GM23338 (cell line): ENCODE data around the gene ECT2. TPM values are rescaled to one million over a fixed set of nuclear protein-coding genes. Genes with fewer than 3 reads are reported as not detected.

Experiments
- ATAC-seq: fragments of 200-7000 bp; cut with Tn5 transposase; 3 replicates; pipeline ENCODE4 v1.9.1; 2020
- DNase-seq: peaks from one replicate; pipeline ENCODE4 v3.0.0-alpha.2; 2015; ENCODE audit warnings: low spot score
- H2AFZ ChIP-seq: fragments of 200-600 bp; sonication (generic); 2 replicates; pipeline ENCODE4 v1.8.0; 2016; ENCODE audit warnings: antibody characterized with exemption, mild to moderate bottlenecking, moderate library complexity
- H3F3A ChIP-seq: fragments of 200-600 bp; sonication (generic); replicated peaks from 2 replicates; pipeline ENCODE4 v1.8.0; 2017; ENCODE audit warnings: antibody characterized with exemption, mixed run types, low read depth
- H3K27ac ChIP-seq: fragments of 200-600 bp; sonication (generic); 2 replicates; pipeline ENCODE4 v1.6.1; 2016; ENCODE audit warnings: low read depth
- H3K27me3 ChIP-seq: fragments of 200-600 bp; sonication (generic); 2 replicates; pipeline ENCODE4 v1.8.0; 2016; ENCODE audit warnings: mild to moderate bottlenecking, mixed run types, moderate library complexity; ENCODE audit not compliant: insufficient read depth
- H3K36me3 ChIP-seq: fragments of 200-600 bp; sonication (generic); 2 replicates; pipeline ENCODE4 v1.8.0; 2016; ENCODE audit warnings: mild to moderate bottlenecking; ENCODE audit not compliant: insufficient read depth
- H3K4me1 ChIP-seq: fragments of 200-600 bp; sonication (generic); 2 replicates; pipeline ENCODE4 v1.8.0; 2016; ENCODE audit warnings: mild to moderate bottlenecking, moderate library complexity; ENCODE audit not compliant: insufficient read depth
- H3K4me2 ChIP-seq: fragments of 200-600 bp; sonication (generic); 2 replicates; pipeline ENCODE4 v1.7.1; 2017; ENCODE audit warnings: mixed run types
- H3K4me3 ChIP-seq: fragments of 200-600 bp; sonication (generic); 2 replicates; pipeline ENCODE4 v1.6.1; 2016; ENCODE audit warnings: mixed run types
- H3K79me2 ChIP-seq: fragments of 200-600 bp; sonication (generic); replicated peaks from 2 replicates; pipeline ENCODE4 v1.8.0; 2017; ENCODE audit warnings: mild to moderate bottlenecking; ENCODE audit not compliant: insufficient read depth
- H3K9me2 ChIP-seq: fragments of 200-600 bp; sonication (generic); 2 replicates; pipeline ENCODE4 v1.8.0; 2017; ENCODE audit not compliant: insufficient read depth
- H4K20me1 ChIP-seq: fragments of 200-600 bp; sonication (generic); replicated peaks from 2 replicates; pipeline ENCODE4 v1.8.0; 2017; ENCODE audit warnings: mild to moderate bottlenecking; ENCODE audit not compliant: insufficient read depth
- H3K27ac Mint-ChIP-seq: 2 replicates; pipeline ENCODE4 v1.8.0; 2020; ENCODE audit warnings: inconsistent platforms, mild to moderate bottlenecking, moderate library complexity, mixed read lengths
- H3K27me3 Mint-ChIP-seq: 3 replicates; pipeline ENCODE4 v1.8.0; 2022; ENCODE audit warnings: low read depth, mild to moderate bottlenecking, moderate library complexity, mixed read lengths, inconsistent platforms; ENCODE audit not compliant: insufficient read depth, poor library complexity
- H3K36me3 Mint-ChIP-seq: 3 replicates; pipeline ENCODE4 v1.8.0; 2021; ENCODE audit warnings: low read depth, mild to moderate bottlenecking, inconsistent platforms, moderate library complexity, mixed read lengths
- H3K4me1 Mint-ChIP-seq: 3 replicates; pipeline ENCODE4 v1.8.0; 2020; ENCODE audit warnings: mild to moderate bottlenecking, inconsistent platforms, mixed read lengths
- H3K4me3 Mint-ChIP-seq: 3 replicates; pipeline ENCODE4 v1.8.0; 2021; ENCODE audit warnings: moderate library complexity, mild to moderate bottlenecking, inconsistent platforms, mixed read lengths
- H3K9me3 Mint-ChIP-seq: 3 replicates; pipeline ENCODE4 v1.8.0; 2020; ENCODE audit warnings: moderate library complexity, mild to moderate bottlenecking, inconsistent platforms, mixed read lengths
- ETS1 ChIP-seq: IDR thresholded peaks from 2 replicates; pipeline ENCODE4 v1.6.1; 2016; ENCODE audit warnings: antibody characterized with exemption
- EZH2 ChIP-seq: fragments of 200-600 bp; sonication (generic); IDR thresholded peaks from one replicate; pipeline ENCODE4 v1.8.0; 2017; ENCODE audit warnings: antibody characterized with exemption, mild to moderate bottlenecking, low read depth; ENCODE audit not compliant: unreplicated experiment
- JUNB ChIP-seq: IDR thresholded peaks from one replicate; pipeline ENCODE4 v1.6.1; 2016; ENCODE audit warnings: antibody characterized with exemption; ENCODE audit not compliant: unreplicated experiment
- POLR2AphosphoS5 ChIP-seq: IDR thresholded peaks from 2 replicates; pipeline ENCODE4 v1.6.1; 2016; ENCODE audit warnings: antibody characterized with exemption, low read depth
- ZNF114 ChIP-seq: fragments of 250-450 bp; sonication (Bioruptor Pico); IDR thresholded peaks from 2 replicates; pipeline ENCODE4 v1.5.0; 2020; ENCODE audit warnings: mild to moderate bottlenecking, moderate library complexity
- ZNF462 ChIP-seq: fragments of 250-450 bp; sonication (Bioruptor Pico); IDR thresholded peaks from 2 replicates; pipeline ENCODE4 v1.5.0; 2020; ENCODE audit warnings: mild to moderate bottlenecking, moderate library complexity
- polyA plus RNA-seq: library from polyadenylated mRNA; unstranded; fragments of >200 nt; fragmentation: Nextera tagmentation; extraction: Ambion mirVana; gene quantifications from 2 replicates; pipeline ENCODE4 v1.2.1, GENCODE V29; 2016
- total RNA-seq: library from RNA; depleted of rRNA; stranded (reverse); fragments of >200 nt; shearing (Covaris generic); gene quantifications from 2 replicates; pipeline ENCODE4 v1.2.3, GENCODE V29; 2014

ECT2 gene
- total and polyA plus RNA-seq, 2 experiments from 2014 or later, result 102 to 111 TPM

GRCh38 chr3:172766718-172767405 is 16.3 kb downstream of the ECT2 start:
- DNase-seq, result no peak
- Mint-ChIP-seq H3K4me3 (no peak overlapping the region), H3K9me3 (no peaks in the 10 kb centered on the region), H3K27me3 (no peaks in the 10 kb centered on the region), H3K4me1 (no peaks in the 10 kb centered on the region), H3K36me3 (peaks cover 96% of the 10 kb centered on the region), H3K27ac (no peak overlapping the region)
- Histone ChIP-seq H4K20me1 (peaks cover 8% of the 10 kb centered on the region; the same call in 1 of the 2 replicates), H3K9me2 (no peaks in the 10 kb centered on the region), H2AFZ (no peak overlapping the region), H3K27me3 (no peaks in the 10 kb centered on the region), H3K4me2 (no peak overlapping the region), H3K27ac (no peak overlapping the region), H3K79me2 (no peaks in the 10 kb centered on the region), H3K4me3 (no peak overlapping the region), H3K4me1 (no peaks in the 10 kb centered on the region), H3K36me3 (peaks cover 88% of the 10 kb centered on the region), H3F3A (no peaks in the 10 kb centered on the region)
- ATAC-seq, result no peak
- TF ChIP-seq ZNF462 (CRISPR knock-in tag), result no peak
- TF ChIP-seq EZH2, result no peak
- no peak for TF ChIP-seq POLR2AphosphoS5
- TF ChIP-seq JUNB, result no peak
- TF ChIP-seq ZNF114 (CRISPR knock-in tag), result no peak
- no peak for TF ChIP-seq ETS1
